DOHH2 (cell line): Measurements from ENCODE around the gene MRPL43.

ENCODE experiments used
- H3F3A ChIP-seq: fragments of 200-600 bp; sonication (generic), shearing (Covaris generic); 2 replicates; pipeline ENCODE4 v1.6.0; 2016; ENCODE audit warnings: antibody characterized with exemption, mild to moderate bottlenecking; ENCODE audit not compliant: control insufficient read depth, insufficient read depth
- H3K27ac ChIP-seq: fragments of 200-600 bp; sonication (generic); 2 replicates; pipeline ENCODE4 v1.5.1; 2014; ENCODE audit warnings: low read depth, mild to moderate bottlenecking, low read length, moderate library complexity
- H3K27me3 ChIP-seq: fragments of 200-600 bp; sonication (generic); 2 replicates; pipeline ENCODE4 v1.6.1; 2014; ENCODE audit warnings: mild to moderate bottlenecking, low read length, mixed read lengths; ENCODE audit not compliant: control insufficient read depth
- H3K36me3 ChIP-seq: fragments of 200-600 bp; sonication (generic); 2 replicates; pipeline ENCODE4 v1.6.1; 2014; ENCODE audit warnings: mild to moderate bottlenecking, low read length, moderate library complexity, mixed read lengths; ENCODE audit not compliant: control insufficient read depth
- H3K4me1 ChIP-seq: fragments of 200-600 bp; sonication (generic); 2 replicates; pipeline ENCODE4 v1.6.1; 2014; ENCODE audit warnings: mild to moderate bottlenecking, low read length, mixed read lengths; ENCODE audit not compliant: control insufficient read depth
- H3K4me2 ChIP-seq: fragments of 200-600 bp; sonication (generic); 2 replicates; pipeline ENCODE4 v1.6.0; 2014; ENCODE audit warnings: mild to moderate bottlenecking, low read length, moderate library complexity
- H3K4me3 ChIP-seq: fragments of 200-600 bp; sonication (generic); 2 replicates; pipeline ENCODE4 v1.5.1; 2014; ENCODE audit warnings: mild to moderate bottlenecking, low read length, mixed read lengths
- H3K79me2 ChIP-seq: fragments of 200-600 bp; sonication (generic); 2 replicates; pipeline ENCODE4 v1.6.1; 2014; ENCODE audit warnings: mild to moderate bottlenecking, low read length, mixed read lengths; ENCODE audit not compliant: control insufficient read depth
- H3K9me2 ChIP-seq: fragments of 200-600 bp; sonication (generic); replicated peaks from 2 replicates; pipeline ENCODE4 v1.6.1; 2014; ENCODE audit warnings: mild to moderate bottlenecking, low read length, mixed read lengths; ENCODE audit not compliant: control insufficient read depth
- H3K9me3 ChIP-seq: fragments of 200-600 bp; sonication (generic); 2 replicates; pipeline ENCODE4 v1.6.1; 2014; ENCODE audit warnings: antibody characterized with exemption, low read length, mixed read lengths; ENCODE audit not compliant: control insufficient read depth, insufficient read depth
- H4K20me1 ChIP-seq: fragments of 200-600 bp; sonication (generic); 2 replicates; pipeline ENCODE4 v1.6.0; 2014; ENCODE audit warnings: low read depth, mild to moderate bottlenecking, antibody characterized with exemption, low read length, moderate library complexity; ENCODE audit not compliant: control insufficient read depth, insufficient read depth
- EZH2phosphoT487 ChIP-seq: fragments of 200-600 bp; sonication (generic); IDR thresholded peaks from 2 replicates; pipeline ENCODE4 v1.6.1; 2017; ENCODE audit warnings: borderline replicate concordance, mild to moderate bottlenecking, antibody characterized with exemption, low read length, moderate library complexity, mixed read lengths
- TF ChIP-seq, protein P1 (sequence below): fragments of 200-600 bp; sonication (generic); IDR thresholded peaks from one replicate; pipeline ENCODE4 v1.5.1; 2014; ENCODE audit warnings: antibody characterized with exemption, mild to moderate bottlenecking, low read depth, low read length; ENCODE audit not compliant: poor library complexity, severe bottlenecking

Gene MRPL43

DNA sequence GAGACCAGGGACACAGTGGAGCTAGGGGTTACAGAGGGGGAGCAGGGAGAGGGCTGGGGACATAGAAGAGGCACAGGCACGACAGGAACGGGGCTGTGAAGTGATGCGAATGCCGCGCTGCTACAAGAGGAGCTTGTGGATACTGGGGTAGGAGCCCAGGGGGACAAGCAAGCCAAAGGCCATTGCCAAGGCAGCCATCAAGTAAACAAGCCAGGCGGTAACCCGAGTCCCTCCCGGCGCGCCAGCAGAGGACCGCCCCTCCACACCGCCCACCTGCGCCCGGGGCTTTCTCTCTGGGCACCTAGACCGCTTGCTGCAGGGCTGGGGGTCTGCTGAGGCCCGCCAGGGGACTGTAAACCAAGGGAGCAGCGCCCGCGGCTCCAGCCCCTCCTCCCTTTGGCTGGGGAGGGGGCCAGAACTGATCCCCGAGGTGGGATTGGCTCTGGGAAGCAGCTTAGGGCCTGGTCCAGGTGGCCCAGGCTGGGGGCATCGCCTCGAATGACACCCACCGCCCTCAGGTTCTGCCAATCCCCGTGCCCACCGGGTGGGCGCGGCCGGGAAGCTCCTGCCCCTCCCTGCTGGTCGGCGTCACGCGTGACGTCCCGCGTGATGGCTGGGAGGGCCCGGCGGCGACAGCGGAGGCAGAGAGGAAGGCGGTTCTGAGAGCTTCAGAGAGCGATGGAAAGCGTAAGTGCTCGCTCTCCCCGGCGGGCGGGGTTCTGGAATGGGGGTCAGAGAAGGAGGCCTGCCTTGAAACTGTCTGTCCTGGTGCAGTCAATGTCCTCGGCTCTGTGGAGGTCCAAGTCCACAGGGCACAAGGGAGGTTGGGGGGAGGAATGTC lies 44.7 kb upstream of the MRPL43 start:
- TF ChIP-seq EZH2phosphoT487, result no peak
- TF ChIP-seq, protein P1, sequence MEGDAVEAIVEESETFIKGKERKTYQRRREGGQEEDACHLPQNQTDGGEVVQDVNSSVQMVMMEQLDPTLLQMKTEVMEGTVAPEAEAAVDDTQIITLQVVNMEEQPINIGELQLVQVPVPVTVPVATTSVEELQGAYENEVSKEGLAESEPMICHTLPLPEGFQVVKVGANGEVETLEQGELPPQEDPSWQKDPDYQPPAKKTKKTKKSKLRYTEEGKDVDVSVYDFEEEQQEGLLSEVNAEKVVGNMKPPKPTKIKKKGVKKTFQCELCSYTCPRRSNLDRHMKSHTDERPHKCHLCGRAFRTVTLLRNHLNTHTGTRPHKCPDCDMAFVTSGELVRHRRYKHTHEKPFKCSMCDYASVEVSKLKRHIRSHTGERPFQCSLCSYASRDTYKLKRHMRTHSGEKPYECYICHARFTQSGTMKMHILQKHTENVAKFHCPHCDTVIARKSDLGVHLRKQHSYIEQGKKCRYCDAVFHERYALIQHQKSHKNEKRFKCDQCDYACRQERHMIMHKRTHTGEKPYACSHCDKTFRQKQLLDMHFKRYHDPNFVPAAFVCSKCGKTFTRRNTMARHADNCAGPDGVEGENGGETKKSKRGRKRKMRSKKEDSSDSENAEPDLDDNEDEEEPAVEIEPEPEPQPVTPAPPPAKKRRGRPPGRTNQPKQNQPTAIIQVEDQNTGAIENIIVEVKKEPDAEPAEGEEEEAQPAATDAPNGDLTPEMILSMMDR, result no peak
- Histone ChIP-seq H3K27ac (no peak overlapping the region), H3K27me3 (peaks cover 65% of the 10 kb centered on the region)

DNA sequence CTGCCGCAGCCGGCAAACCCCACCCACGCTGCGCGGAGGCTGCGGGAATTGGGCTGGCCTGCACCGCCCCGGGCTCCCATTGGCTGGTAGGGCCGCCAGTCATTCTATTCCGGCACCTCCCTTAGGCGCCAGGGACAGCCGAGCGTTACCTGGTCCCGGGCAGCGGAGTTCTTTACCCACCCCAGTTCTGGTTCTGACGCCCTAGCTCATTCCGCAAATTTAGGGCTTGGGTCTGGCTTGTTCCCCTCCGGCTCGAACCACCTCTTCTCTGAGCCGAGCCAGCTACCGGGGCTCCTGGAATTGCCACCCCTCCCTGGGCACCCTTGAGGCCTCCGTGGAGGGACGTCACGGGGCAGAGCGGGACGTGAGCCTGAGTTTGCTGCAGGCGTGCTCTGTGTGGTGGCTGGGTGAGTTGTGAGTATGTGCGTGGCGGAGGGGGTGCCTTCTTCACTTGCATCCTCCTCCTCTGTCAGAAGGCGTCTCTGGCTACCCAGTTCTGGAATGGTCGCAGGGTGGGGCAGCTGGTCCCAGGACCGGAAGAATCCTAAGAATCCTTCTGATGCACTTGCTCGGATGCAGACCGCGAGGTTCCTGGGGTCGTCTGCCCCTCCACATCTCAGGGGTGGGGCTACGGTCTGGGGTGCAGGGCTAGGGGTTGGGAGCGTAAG lies 44.0 kb upstream of the MRPL43 start, which contains the start of the genes PDZD7 and SFXN3:
Gene PDZD7, minus strand, starts transcription at position 2 of the 668 bp plus-strand sequence. CDS start 910 bp downstream, outside the sequence.
Gene SFXN3, plus strand, starts transcription at position 107 of the 668 bp plus-strand sequence. CDS start 3,461 bp downstream, outside the sequence.
- peak; percentile 67; the same call in 1 of the 2 replicates for TF ChIP-seq EZH2phosphoT487
- TF ChIP-seq, protein P1, result no peak
- Histone ChIP-seq H3K4me1 (peaks cover 33% of the 10 kb centered on the region), H3K27me3 (peaks cover 63% of the 10 kb centered on the region), H3K4me2 (peak within 1 kb of the TSS; percentile 95), H3K79me2 (no peaks in the 10 kb centered on the region), H3K36me3 (no peaks in the 10 kb centered on the region), H3K9me2 (no peaks in the 10 kb centered on the region), H3K27ac (no peak within 1 kb of the TSS), H4K20me1 (no peaks in the 10 kb centered on the region), H3K4me3 (peak within 1 kb of the TSS; percentile 73), H3F3A (no peaks in the 10 kb centered on the region), H3K9me3 (no peaks in the 10 kb centered on the region)

More for the DNA sequence above, 44.7 kb upstream of the MRPL43 start:
- Histone ChIP-seq H3K36me3 (no peaks in the 10 kb centered on the region), H3K9me2 (no peaks in the 10 kb centered on the region), H3K9me3 (no peaks in the 10 kb centered on the region), H4K20me1 (no peaks in the 10 kb centered on the region), H3K4me3 (peak overlapping the region; percentile 73), H3F3A (no peaks in the 10 kb centered on the region), H3K4me2 (peak overlapping the region; percentile 95), H3K79me2 (no peaks in the 10 kb centered on the region), H3K4me1 (peaks cover 33% of the 10 kb centered on the region)

DNA sequence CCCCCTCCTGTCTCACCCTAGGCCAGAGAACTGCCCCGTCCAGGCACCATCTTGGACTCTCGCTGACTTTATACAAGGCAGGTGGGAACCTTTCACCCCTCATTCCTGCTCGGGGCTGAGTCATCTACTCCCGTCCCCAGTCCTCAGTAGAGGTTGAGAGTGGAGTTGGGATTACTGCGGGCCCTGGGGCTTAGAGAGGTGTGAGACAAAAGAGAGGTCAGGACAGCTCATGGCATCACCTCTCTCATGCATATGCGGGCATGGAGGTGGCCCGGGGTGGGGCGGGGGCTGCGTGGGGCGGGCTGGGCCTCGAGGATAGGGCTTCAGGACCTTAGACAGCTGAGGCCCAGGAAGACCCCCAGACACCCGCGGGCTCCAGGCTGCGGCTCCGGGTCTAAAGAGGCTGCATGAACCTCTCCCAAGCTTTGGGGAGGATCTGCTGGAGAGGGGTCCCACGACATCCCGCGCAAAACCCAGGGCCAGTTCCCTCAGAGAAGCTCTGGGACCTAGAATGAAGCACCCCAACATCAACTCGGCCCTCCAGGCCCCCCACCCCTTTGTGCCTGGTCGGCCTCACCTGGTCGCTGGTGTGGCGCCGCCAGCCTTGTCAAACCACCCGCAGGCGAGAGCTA lies 43.3 kb upstream of the MRPL43 start:
- H3K36me3 ChIP-seq, result no peaks in the 10 kb centered on the region
- peaks cover 33% of the 10 kb centered on the region for H3K4me1 ChIP-seq
- no peaks in the 10 kb centered on the region for H3F3A ChIP-seq
- H3K9me3 ChIP-seq, result no peaks in the 10 kb centered on the region
- H3K27ac ChIP-seq, result no peak overlapping the region
- no peaks in the 10 kb centered on the region for H3K9me2 ChIP-seq
- peaks cover 63% of the 10 kb centered on the region for H3K27me3 ChIP-seq
- H3K4me2 ChIP-seq, result peak overlapping the region; percentile 95
- TF ChIP-seq EZH2phosphoT487, result no peak
- TF ChIP-seq, protein P1, result no peak
- no peaks in the 10 kb centered on the region for H4K20me1 ChIP-seq
- no peaks in the 10 kb centered on the region for H3K79me2 ChIP-seq
- H3K4me3 ChIP-seq, result peak overlapping the region; percentile 73
